GM19099 (cell line): Measurements from ENCODE around the gene FBRSL1.

ENCODE experiments used
- POLR2A ChIP-seq: IDR thresholded peaks from 3 replicates; pipeline ENCODE4 v1.6.1; 2011; ENCODE audit warnings: low read depth; ENCODE audit not compliant: insufficient read length; ENCODE audit errors: extremely low read depth

FBRSL1 gene

GRCh38 chr12:132538663-132538990, 48.7 kb downstream of the FBRSL1 start:
- TF ChIP-seq POLR2A, result no peak

GRCh38 chr12:132539016-132539773, 49.2 kb downstream of the FBRSL1 start:
- TF ChIP-seq POLR2A, result no peak

GRCh38 chr12:132540436-132540835, 50.5 kb downstream of the FBRSL1 start:
- TF ChIP-seq POLR2A, result no peak

- no peak for TF ChIP-seq POLR2A
Measured at GRCh38 chr12:132541200-132541599, 51.2 kb downstream of the FBRSL1 start.

- no peak for TF ChIP-seq POLR2A
Measured at GRCh38 chr12:132541996-132542395, 52.0 kb downstream of the FBRSL1 start.

GRCh38 chr12:132542661-132543060, 52.7 kb downstream of the FBRSL1 start:
- no peak for TF ChIP-seq POLR2A

- no peak for TF ChIP-seq POLR2A
Measured at GRCh38 chr12:132543298-132544079, 53.5 kb downstream of the FBRSL1 start.

GRCh38 chr12:132544080-132544397, 54.1 kb downstream of the FBRSL1 start:
- no peak for TF ChIP-seq POLR2A

GRCh38 chr12:132544498-132544897, 54.5 kb downstream of the FBRSL1 start:
- no peak for TF ChIP-seq POLR2A

- TF ChIP-seq POLR2A, result no peak
Measured at GRCh38 chr12:132545164-132545953, 55.4 kb downstream of the FBRSL1 start.

GRCh38 chr12:132545955-132546354, 56.0 kb downstream of the FBRSL1 start:
- TF ChIP-seq POLR2A, result no peak

GRCh38 chr12:132546647-132547046, 56.7 kb downstream of the FBRSL1 start:
- no peak for TF ChIP-seq POLR2A

GRCh38 chr12:132547205-132547740, 57.3 kb downstream of the FBRSL1 start:
- no peak for TF ChIP-seq POLR2A

GRCh38 chr12:132548430-132549058, 58.6 kb downstream of the FBRSL1 start:
- TF ChIP-seq POLR2A, result no peak

- no peak for TF ChIP-seq POLR2A
Measured at GRCh38 chr12:132549059-132549458, 59.1 kb downstream of the FBRSL1 start.
